GM13976 (cell line): ENCODE results near the gene TPM1.

Experiments used
- DNase-seq: peaks from one replicate; pipeline ENCODE4 v3.0.0; 2012; ENCODE audit warnings: low spot score
- in situ Hi-C: fragments of 300-500 bp; cut with MboI; formaldehyde crosslinking; loops from one replicate; pipeline ENCODE4 v1.12.0; 2022; ENCODE audit warnings: low sequenced_read_pairs, mixed read lengths, inconsistent platforms; ENCODE audit not compliant: unreplicated experiment
- TF ChIP-seq, protein P1 (sequence below): IDR thresholded peaks from 2 replicates; pipeline ENCODE4 v1.5.1; 2012; ENCODE audit warnings: borderline replicate concordance, mild to moderate bottlenecking; ENCODE audit not compliant: insufficient read depth; ENCODE audit errors: extremely low read depth, missing control alignments, control extremely low read depth

Gene TPM1

DNA sequence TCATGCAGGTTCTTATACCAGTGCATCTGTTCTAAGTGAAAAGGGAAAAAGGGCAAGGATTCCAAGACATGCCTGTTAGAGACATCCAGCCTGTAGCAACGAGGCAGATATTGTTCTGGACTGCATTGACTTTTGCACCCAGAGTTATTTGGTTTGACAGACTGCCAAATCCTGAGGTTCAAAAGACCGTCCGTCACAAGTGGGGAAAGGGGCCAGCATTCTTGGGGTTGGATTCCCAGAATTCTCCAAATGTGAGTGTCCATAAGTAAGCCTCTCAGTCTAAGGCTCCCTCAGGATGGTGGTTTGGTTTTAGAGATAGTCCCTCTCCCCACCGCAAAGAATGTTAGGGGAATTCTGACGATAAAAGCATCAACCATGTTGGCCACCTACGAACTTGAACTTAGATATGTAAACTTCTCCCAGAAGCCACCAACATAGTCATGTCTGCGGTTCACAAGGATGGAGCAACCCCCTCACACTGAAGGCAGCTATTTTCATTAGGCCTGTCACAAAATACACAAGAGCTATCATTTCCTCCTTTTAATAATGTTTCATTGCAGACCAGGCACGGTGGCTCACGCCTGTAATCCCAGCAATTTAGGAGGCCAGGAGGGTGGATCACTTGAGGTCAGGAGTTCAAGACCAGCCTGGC is 65.5 kb downstream of the TPM1 start:
- in situ Hi-C loops, result no loop called here
- TF ChIP-seq, protein P1, sequence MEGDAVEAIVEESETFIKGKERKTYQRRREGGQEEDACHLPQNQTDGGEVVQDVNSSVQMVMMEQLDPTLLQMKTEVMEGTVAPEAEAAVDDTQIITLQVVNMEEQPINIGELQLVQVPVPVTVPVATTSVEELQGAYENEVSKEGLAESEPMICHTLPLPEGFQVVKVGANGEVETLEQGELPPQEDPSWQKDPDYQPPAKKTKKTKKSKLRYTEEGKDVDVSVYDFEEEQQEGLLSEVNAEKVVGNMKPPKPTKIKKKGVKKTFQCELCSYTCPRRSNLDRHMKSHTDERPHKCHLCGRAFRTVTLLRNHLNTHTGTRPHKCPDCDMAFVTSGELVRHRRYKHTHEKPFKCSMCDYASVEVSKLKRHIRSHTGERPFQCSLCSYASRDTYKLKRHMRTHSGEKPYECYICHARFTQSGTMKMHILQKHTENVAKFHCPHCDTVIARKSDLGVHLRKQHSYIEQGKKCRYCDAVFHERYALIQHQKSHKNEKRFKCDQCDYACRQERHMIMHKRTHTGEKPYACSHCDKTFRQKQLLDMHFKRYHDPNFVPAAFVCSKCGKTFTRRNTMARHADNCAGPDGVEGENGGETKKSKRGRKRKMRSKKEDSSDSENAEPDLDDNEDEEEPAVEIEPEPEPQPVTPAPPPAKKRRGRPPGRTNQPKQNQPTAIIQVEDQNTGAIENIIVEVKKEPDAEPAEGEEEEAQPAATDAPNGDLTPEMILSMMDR, result no peak
- DNase-seq, result no peak

DNA sequence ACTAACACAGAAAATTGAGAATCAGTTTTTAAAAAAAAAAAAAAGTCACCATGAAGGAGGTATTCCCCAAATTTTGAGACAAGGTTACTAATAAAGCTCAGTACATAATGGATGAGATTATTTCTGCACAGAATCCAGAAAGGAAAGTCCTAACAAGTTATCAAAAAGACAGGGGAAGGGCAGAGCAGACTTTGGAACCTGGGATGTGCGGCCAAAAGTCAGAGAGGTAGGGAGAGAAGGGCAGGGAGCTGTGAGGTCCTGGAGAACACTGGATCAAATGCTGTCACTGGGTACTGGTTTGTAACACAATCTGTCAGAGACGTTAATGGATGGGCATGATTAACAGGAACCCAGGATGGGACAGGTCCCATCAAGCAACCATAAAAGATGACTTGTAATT is 67.0 kb downstream of the TPM1 start:
- in situ Hi-C loops, result no loop called here
- TF ChIP-seq, protein P1, result no peak
- DNase-seq, result no peak

DNA sequence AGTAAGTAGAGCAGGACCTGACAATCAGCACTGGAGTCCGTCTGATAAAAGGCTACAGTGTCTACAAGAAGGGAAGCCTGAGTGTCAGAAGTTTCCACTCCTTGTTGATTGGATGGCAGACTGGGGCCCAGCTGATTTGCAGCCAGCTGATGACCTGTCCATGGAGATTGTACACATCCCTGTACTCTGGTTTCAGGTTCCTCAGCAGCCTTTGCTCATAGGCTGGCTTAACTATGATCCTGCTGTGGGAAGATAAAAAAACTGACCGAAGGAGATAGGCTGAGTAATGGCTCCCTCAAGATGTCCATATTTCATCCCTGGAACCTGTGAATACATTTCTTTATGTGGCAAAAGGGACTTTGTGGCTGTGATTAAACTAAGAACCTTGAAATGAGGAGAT is 67.4 kb downstream of the TPM1 start:
- no peak for DNase-seq
- in situ Hi-C loops, result no loop called here
- TF ChIP-seq, protein P1, result no peak

DNA sequence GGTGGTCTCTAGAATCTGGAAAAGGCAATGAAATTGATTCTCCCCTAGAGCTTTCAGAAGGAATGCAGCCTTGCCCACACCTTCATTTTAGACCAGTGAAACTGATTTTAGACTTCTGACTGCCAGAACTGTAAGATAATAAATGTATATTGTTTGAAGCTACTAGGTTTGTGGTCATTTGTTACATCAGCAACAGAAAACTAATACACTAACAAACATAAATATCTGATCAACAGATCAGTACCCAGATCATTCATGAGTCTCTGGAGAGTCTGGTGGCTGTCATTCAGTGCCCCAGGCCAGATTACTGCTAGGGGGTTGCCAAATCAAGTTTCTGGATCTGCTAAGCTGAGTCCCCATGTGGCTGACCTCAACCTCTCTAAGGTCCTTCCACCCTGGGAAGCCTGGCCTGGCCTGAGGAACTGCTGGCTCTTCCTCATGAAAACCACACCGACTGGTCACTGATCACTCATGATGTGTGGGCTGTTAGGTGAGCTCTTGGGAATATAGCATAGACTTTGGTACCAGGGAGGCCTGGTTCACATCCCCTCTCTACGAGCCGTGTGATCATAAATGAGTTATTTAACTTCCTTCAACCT is 68.0 kb downstream of the TPM1 start:
- no peak for DNase-seq
- TF ChIP-seq, protein P1, result no peak
- in situ Hi-C loops, result no loop called here

DNA sequence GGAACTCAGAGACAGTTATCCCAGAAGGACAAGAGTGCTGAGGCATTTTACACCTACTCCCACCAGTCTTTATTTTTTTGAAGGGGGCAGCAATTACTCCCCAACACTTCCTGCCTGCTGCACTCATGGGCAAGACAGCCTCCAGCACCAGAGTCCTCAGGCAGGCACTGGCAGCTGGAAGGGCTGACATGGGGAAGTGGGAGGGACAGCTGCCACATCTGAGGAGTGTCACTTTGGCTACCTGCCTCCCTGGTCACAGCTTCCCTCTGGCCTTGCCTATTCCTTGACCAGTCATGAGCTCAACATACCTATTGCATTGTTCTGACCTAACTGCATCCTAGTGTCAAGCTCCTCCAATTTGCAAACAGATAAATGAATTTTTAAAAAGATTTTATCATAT is 68.9 kb downstream of the TPM1 start:
- in situ Hi-C loops, result no loop called here
- TF ChIP-seq, protein P1, result no peak
- no peak for DNase-seq

DNA sequence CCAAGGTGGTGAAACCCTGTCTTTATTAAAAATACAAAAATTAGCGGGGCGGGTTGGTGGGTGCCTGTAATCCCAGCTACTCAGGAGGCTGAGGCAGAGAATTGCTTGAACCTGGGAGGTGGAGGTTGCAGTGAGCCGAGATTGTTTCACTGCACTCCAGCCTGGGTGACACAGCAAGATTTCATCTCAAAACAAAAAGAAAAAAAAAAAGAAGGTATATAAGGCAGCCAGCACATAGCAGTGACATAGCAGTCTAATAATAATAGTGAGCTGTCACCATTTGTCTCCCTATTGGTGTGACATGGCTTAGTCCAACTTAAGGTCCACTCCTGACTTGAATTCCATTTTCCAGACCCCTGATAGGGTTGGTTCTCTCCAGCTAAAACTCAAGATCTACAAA is 70.3 kb downstream of the TPM1 start:
- no peak for DNase-seq
- in situ Hi-C loops, result no loop called here
- TF ChIP-seq, protein P1, result no peak
